ENCODE results near the gene FBXL19.

GRCh38 chr16:30976486-30976885, 53.1 kb downstream of the FBXL19 start:
- TF ChIP-seq CTCF (IDR thresholded peaks at IDR 0.05; ENCODE audit: insufficient read depth, low read length) (no peak), REST (IDR thresholded peaks at IDR 0.05; ENCODE audit: insufficient replicate concordance, low read depth) (no peak), POLR2AphosphoS5 (IDR thresholded peaks at IDR 0.05; ENCODE audit: low read depth) (no peak)
